SK-N-SH (cell line): ENCODE data around the gene ZBED1.

ENCODE experiments used
- EP300 ChIP-seq, 2 experiments: IDR thresholded peaks; 2 replicates each; pipeline versions ENCODE4 v1.4.0 to v1.6.1; 2012; ENCODE audit warnings: borderline replicate concordance in 1 of 2, low read depth in 1 of 2, low read length in 1 of 2
- EZH2phosphoT487 ChIP-seq: fragments of 200-600 bp; sonication (generic); IDR thresholded peaks from 2 replicates; pipeline ENCODE4 v1.6.1; 2017; ENCODE audit warnings: low read depth, mixed run types, mild to moderate bottlenecking, antibody characterized with exemption, moderate library complexity, borderline replicate concordance
- FOXJ3 ChIP-seq: sonication (generic); formaldehyde crosslinking; IDR thresholded peaks from 2 replicates; pipeline ENCODE4 v1.5.1; 2020; ENCODE audit warnings: mild to moderate bottlenecking, missing genetic modification reagents
- MEF2A ChIP-seq: IDR thresholded peaks from 2 replicates; pipeline ENCODE4 v1.4.0; 2012; ENCODE audit warnings: low read depth, borderline replicate concordance
- NRF1 ChIP-seq: IDR thresholded peaks from 2 replicates; pipeline ENCODE4 v1.6.1; 2012; ENCODE audit warnings: low read depth, mild to moderate bottlenecking, low read length
- RAD21 ChIP-seq: IDR thresholded peaks from 2 replicates; pipeline ENCODE4 v1.6.1; 2012; ENCODE audit warnings: mild to moderate bottlenecking, low read length
- TEAD4 ChIP-seq: IDR thresholded peaks from 2 replicates; pipeline ENCODE4 v1.4.0; 2012; ENCODE audit warnings: mild to moderate bottlenecking, borderline replicate concordance; ENCODE audit not compliant: insufficient read depth
- TF ChIP-seq, protein P1 (sequence below): IDR thresholded peaks from 2 replicates; pipeline ENCODE4; 2012
- TF ChIP-seq, protein P2 (sequence below): fragments of 200-600 bp; sonication (generic); IDR thresholded peaks from 2 replicates; pipeline ENCODE4 v1.6.1; 2017; ENCODE audit warnings: antibody characterized with exemption, mild to moderate bottlenecking, moderate library complexity
- TF ChIP-seq, protein P3 (sequence below): fragments of 150-350 bp; IDR thresholded peaks from 2 replicates; pipeline ENCODE4 v1.6.1; 2017; ENCODE audit warnings: antibody characterized with exemption, low read length, low read depth, borderline replicate concordance

DNA sequence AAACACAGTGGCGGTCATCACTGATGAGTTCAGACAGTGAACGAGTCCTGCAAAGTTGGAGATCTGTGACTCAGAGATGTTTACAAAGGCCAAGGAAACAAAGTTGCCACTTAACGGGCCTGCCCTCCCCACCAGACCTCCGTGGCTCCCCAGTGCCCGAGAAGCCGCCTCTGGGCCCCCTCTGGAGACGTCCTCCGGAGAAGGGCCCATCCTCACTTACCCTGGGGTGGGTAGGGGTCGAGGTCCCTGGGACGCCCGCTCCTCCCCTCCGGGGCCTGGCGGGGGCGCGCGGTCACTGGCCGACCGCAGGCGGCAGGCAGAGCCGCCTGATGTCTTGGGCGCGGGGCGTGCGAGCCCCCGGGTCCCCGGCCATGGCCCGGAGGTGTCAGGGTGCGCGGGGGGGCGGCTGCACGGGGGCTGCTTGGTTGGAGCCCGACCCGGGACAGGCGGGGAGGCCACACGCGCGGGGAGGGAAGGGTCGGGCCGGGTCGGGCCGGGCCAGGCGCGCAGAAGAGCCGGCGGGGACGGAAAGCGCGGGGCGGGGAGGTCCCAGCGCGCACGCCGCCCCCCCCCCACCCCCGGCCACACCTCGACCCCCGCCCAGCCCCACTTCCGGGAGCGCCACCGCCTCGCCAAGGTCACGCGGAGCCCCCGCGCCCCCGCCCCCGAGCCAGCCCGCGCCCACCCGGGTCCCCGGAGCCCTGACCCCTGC is 529 bp downstream of the ZBED1 start:
- TF ChIP-seq, protein P1, sequence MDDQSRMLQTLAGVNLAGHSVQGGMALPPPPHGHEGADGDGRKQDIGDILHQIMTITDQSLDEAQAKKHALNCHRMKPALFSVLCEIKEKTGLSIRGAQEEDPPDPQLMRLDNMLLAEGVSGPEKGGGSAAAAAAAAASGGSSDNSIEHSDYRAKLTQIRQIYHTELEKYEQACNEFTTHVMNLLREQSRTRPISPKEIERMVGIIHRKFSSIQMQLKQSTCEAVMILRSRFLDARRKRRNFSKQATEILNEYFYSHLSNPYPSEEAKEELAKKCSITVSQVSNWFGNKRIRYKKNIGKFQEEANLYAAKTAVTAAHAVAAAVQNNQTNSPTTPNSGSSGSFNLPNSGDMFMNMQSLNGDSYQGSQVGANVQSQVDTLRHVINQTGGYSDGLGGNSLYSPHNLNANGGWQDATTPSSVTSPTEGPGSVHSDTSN = no peak
- TF ChIP-seq, protein P2, sequence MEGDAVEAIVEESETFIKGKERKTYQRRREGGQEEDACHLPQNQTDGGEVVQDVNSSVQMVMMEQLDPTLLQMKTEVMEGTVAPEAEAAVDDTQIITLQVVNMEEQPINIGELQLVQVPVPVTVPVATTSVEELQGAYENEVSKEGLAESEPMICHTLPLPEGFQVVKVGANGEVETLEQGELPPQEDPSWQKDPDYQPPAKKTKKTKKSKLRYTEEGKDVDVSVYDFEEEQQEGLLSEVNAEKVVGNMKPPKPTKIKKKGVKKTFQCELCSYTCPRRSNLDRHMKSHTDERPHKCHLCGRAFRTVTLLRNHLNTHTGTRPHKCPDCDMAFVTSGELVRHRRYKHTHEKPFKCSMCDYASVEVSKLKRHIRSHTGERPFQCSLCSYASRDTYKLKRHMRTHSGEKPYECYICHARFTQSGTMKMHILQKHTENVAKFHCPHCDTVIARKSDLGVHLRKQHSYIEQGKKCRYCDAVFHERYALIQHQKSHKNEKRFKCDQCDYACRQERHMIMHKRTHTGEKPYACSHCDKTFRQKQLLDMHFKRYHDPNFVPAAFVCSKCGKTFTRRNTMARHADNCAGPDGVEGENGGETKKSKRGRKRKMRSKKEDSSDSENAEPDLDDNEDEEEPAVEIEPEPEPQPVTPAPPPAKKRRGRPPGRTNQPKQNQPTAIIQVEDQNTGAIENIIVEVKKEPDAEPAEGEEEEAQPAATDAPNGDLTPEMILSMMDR = no peak; the same call in none of the 2 replicates
- TF ChIP-seq EZH2phosphoT487 = no peak
- no peak for TF ChIP-seq RAD21
- no peak for TF ChIP-seq NRF1
- TF ChIP-seq TEAD4 = no peak
- no peak for TF ChIP-seq MEF2A
- no peak for TF ChIP-seq EP300 (IDR thresholded peaks at IDR 0.05; ENCODE audit: borderline replicate concordance in 1 of 2, low read depth in 1 of 2, low read length in 1 of 2)
- TF ChIP-seq FOXJ3 (CRISPR knock-in tag) = no peak
- TF ChIP-seq, protein P3, sequence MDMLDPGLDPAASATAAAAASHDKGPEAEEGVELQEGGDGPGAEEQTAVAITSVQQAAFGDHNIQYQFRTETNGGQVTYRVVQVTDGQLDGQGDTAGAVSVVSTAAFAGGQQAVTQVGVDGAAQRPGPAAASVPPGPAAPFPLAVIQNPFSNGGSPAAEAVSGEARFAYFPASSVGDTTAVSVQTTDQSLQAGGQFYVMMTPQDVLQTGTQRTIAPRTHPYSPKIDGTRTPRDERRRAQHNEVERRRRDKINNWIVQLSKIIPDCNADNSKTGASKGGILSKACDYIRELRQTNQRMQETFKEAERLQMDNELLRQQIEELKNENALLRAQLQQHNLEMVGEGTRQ = no peak
